HG02840 (cell line): ENCODE measurements around the gene ASB2.

Experiments
- ATAC-seq: cut with Tn5 transposase; IDR thresholded peaks from one replicate; pipeline ENCODE4 v1.9.1; 2021; ENCODE audit warnings: mild to moderate bottlenecking, moderate library complexity, moderate number of reproducible peaks; ENCODE audit not compliant: unreplicated experiment, low FRiP score

Gene ASB2

DNA sequence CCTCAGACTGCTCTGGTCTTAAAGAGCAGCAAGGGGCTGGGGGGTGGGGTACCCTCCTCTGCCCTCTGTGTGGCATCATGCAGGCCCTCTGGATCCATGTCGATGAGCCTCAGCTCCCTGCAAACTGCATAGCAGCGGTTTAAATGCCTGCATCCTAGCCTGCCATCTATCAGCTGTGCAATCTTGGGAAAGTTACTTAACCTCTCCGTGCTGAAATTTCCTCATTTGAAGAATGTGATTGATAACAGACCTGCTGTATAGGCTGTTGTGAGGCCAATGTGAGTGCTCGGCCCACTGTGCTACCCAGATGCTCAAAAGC is 45.4 kb downstream of the ASB2 start:
- ATAC-seq = no peak

GRCh38 chr14:93930296-93930988 is 45.9 kb downstream of the ASB2 start:
- no peak for ATAC-seq

- no peak for ATAC-seq
Measured at GRCh38 chr14:93929657-93930056, 46.7 kb downstream of the ASB2 start.

DNA sequence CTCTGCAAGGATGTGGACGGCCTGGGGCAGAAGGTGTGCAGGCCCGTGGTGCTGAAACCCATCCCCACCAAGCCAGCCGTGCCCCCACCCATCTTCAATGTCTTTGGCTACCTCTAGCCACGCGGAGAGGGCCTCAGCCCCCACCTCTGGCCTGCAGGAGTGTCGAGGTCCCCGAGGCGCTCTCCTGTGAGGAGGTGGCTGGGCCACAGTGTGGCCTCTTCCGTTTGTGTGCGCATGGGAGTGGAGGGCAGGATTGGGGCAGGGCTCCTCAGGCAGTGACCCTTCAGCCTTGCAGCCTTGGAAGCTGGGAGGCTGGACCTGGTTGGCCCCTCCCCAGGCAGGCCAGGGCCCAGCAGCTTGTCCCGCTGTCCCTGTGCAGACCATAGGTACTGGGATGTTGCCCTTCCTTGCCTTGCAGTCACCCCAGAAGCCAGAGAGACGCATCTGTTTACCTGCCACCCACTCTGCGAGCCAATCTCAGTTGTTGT is 47.3 kb downstream of the ASB2 start:
- ATAC-seq = no peak

- ATAC-seq = no peak
Measured at GRCh38 chr14:93928184-93929047, 48.0 kb downstream of the ASB2 start.

DNA sequence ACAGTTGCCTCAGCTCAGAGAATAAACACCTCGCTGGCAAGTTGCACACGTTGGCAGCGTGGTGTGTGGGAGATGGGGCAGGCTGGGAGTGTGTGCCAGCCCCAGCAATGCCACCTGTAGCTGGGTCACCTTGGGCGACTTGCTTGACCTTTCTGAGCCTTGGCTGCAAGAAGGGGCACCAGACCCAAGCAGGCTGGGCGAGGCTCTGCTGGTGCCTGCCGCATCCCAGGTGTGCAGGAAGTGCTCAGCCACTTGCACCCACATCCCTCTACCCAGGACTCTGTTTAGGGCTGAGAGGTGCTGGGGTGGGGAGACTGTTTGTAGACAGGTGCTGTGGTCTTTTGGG is 48.6 kb downstream of the ASB2 start:
- no peak for ATAC-seq

- ATAC-seq = no peak
Measured at GRCh38 chr14:93926873-93927799, 49.2 kb downstream of the ASB2 start, which contains the start of gene FAM181A. TSS of gene FAM181A (plus strand) at chr14:93927344. CDS start at chr14:93928286, 942 bp downstream.

GRCh38 chr14:93926245-93926872 is 50.0 kb downstream of the ASB2 start:
- ATAC-seq = no peak

DNA sequence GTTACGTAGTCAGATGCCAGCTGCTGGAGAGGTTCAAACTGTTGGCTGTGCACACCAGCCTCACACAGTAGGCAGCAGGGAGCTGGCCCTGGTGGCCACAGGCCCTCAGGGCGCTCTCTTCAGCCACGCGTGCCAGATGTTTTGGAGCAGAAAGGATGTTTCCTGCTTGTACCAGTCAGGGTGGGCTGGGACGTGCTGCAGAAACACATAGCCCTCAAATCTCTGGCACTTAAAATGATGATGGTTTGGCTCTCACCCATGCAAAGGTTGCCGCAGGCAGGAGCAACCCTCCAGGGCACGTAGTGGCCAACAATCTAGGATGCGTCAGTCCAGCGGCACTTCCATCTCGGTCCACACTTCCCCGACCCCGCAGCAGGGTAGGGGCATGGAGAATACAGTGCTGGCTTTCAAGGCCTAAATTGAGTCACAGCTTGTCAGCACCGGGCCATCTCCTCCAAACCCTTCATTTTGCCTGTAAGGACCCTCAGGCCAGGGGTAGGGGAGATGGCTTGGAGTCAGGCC is 50.9 kb downstream of the ASB2 start:
- ATAC-seq = no peak

GRCh38 chr14:93924592-93925355 is 51.6 kb downstream of the ASB2 start:
- ATAC-seq = no peak

GRCh38 chr14:93923626-93924025 is 52.7 kb downstream of the ASB2 start:
- no peak for ATAC-seq

GRCh38 chr14:93921001-93921806 is 55.2 kb downstream of the ASB2 start:
- ATAC-seq = no peak

GRCh38 chr14:93917141-93917540 is 59.2 kb downstream of the ASB2 start:
- no peak for ATAC-seq

DNA sequence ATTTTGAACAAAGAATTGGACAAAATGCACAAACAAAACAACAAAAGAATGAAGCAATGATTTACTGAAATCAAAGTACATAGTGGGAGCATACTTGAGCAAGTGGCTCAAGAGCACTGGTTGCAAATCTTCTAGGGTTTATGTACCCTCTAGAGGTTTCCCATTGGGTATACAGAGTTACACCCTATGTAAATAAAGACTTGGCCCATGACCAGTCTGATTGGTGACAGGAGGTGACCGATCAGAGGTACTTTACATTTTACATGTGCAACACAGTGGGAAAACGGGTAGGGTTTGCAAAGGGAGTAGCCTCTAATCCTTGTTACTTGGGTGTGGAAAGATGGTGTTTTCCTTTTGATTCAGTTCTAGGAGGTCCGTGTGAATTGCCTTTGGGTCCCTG is 59.9 kb downstream of the ASB2 start:
- ATAC-seq = no peak

DNA sequence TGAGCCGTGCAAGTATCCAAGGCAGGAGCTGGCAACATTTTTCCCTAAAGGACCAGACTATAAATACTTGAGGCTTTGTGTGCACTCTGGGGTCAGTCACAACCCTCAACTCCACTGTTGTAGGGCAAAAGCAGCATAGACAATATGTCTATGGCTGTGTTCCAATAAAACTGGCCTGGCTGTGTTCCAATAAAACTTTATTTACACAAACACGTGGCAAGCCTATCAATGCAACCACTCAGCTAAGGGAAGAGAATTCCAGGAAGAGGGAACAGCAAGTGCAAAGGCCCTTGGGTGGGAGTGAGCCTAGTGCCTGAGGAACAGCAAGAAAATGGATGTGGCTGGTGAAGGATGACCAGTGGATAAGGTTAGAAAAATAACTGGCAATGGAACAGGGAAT is 60.6 kb downstream of the ASB2 start:
- ATAC-seq = no peak

- no peak for ATAC-seq
Measured at GRCh38 chr14:93915070-93915705, 61.2 kb downstream of the ASB2 start.

DNA sequence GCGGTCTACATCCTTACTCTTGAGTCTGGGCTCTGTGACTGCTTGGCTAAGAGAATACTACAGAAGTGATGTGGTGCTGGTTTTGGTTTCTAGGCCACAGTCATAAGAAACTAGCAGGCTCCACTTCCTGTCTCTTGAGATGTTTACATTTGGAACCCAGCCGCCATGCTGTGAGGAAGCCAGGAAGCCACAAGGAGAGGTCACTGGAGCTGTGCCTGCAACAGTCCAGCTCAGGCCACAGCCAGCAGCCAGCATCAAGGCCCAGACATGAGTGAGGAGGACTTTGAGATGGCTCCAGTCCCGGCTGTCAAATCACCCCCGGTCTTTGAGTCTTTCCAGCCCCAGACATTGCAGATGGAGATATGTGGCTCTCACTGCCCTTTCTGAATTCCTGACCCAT is 62.1 kb downstream of the ASB2 start:
- no peak for ATAC-seq

GRCh38 chr14:93912782-93913181 is 63.6 kb downstream of the ASB2 start:
- no peak for ATAC-seq
